PFSK-1 (cell line): ENCODE data around the gene PXYLP1.

Experiments used
- FOXP2 ChIP-seq: optimal IDR thresholded peaks from 2 replicates; pipeline ENCODE3; 2011; ENCODE audit warnings: borderline replicate concordance, control low read depth, inconsistent platforms; ENCODE audit not compliant: insufficient read depth; ENCODE audit errors: extremely low read length, extremely low read depth
- POLR2AphosphoS5 ChIP-seq: IDR thresholded peaks from 2 replicates; pipeline ENCODE4 v1.6.1; 2012; ENCODE audit warnings: low read depth, mild to moderate bottlenecking, control low read depth, low read length, moderate library complexity
- SIN3A ChIP-seq: IDR thresholded peaks from 2 replicates; pipeline ENCODE4 v1.6.1; 2012; ENCODE audit warnings: mild to moderate bottlenecking, low read length, moderate library complexity, borderline replicate concordance; ENCODE audit not compliant: insufficient read depth
- TAF1 ChIP-seq: IDR thresholded peaks from 2 replicates; pipeline ENCODE4 v1.6.1; 2012; ENCODE audit warnings: low read length, control low read depth, borderline replicate concordance; ENCODE audit not compliant: insufficient read depth
- TF ChIP-seq, protein P1 (sequence below), 2 experiments: IDR thresholded peaks; 2 replicates each; pipeline versions ENCODE4 v1.6.1 to v1.8.0; 2011 to 2012; ENCODE audit warnings: low read depth in 2 of 2, low read length in 2 of 2, control low read depth in 1 of 2, inconsistent platforms in 1 of 2, mild to moderate bottlenecking in 1 of 2, moderate library complexity in 1 of 2; ENCODE audit not compliant: insufficient read depth in 1 of 2

DNA sequence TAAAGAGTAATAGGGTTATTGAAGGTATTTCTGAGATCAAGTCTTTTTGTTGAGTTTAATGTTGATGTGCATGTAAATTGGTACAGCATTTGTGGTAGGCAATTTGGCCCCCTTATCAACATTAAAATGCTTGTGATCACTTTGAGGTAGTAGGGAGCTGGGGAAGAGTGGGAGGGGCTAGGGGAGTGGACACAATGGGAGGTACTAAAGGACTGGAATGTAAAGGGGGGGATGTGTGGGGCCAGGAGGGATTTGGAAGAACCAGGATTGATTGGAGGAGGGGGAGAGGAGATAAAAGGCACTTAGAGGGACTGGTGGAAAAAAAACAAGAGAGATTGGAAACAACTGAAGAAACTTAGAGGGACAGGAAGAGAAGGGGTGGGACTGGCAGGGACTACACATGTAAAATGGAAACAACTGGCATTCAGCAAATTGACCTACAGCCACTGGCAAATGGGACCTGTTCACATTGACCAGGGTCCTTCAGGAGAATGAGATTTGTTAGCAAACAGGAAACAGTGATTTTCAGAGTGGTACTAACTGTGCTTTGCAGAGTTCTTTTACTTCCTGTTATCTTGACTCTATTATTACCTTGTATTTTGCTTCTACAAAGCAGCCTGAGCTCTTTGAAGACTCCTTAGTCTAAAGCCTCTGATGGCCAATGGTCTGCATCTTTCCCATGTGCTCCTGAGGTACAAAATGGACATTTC is 88.9 kb downstream of the PXYLP1 start:
- TF ChIP-seq, protein P1, sequence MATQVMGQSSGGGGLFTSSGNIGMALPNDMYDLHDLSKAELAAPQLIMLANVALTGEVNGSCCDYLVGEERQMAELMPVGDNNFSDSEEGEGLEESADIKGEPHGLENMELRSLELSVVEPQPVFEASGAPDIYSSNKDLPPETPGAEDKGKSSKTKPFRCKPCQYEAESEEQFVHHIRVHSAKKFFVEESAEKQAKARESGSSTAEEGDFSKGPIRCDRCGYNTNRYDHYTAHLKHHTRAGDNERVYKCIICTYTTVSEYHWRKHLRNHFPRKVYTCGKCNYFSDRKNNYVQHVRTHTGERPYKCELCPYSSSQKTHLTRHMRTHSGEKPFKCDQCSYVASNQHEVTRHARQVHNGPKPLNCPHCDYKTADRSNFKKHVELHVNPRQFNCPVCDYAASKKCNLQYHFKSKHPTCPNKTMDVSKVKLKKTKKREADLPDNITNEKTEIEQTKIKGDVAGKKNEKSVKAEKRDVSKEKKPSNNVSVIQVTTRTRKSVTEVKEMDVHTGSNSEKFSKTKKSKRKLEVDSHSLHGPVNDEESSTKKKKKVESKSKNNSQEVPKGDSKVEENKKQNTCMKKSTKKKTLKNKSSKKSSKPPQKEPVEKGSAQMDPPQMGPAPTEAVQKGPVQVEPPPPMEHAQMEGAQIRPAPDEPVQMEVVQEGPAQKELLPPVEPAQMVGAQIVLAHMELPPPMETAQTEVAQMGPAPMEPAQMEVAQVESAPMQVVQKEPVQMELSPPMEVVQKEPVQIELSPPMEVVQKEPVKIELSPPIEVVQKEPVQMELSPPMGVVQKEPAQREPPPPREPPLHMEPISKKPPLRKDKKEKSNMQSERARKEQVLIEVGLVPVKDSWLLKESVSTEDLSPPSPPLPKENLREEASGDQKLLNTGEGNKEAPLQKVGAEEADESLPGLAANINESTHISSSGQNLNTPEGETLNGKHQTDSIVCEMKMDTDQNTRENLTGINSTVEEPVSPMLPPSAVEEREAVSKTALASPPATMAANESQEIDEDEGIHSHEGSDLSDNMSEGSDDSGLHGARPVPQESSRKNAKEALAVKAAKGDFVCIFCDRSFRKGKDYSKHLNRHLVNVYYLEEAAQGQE (IDR thresholded peaks at IDR 0.05; ENCODE audit: insufficient read depth in 1 of 2, low read depth in 2 of 2, low read length in 2 of 2) = no peak
- no peak for TF ChIP-seq FOXP2
- no peak for TF ChIP-seq SIN3A
- TF ChIP-seq POLR2AphosphoS5 = no peak
- TF ChIP-seq TAF1 = no peak
